Epithelial cell of proximal tubule (primary cell): Measurements from ENCODE around the gene UBN1. TPM values are rescaled to one million over a fixed set of nuclear protein-coding genes. Genes with fewer than 3 reads are reported as not detected.

Experiments
- DNase-seq: peaks from one replicate; pipeline ENCODE4 v3.0.0-alpha.2; 2011; ENCODE audit warnings: low read depth
- H3K4me3 ChIP-seq: 2 replicates; pipeline ENCODE4 v1.5.1; 2011; ENCODE audit warnings: low read depth, mild to moderate bottlenecking, low read length
- total RNA-seq: library from RNA; depleted of rRNA; stranded (reverse); fragments of >200 nt; gene quantifications from 2 replicates; pipeline ENCODE4 v1.2.3, GENCODE V29; 2015
- TF ChIP-seq, protein P1 (sequence below): conservative IDR thresholded peaks from 2 replicates; pipeline ENCODE4 v1.5.1; 2012; ENCODE audit warnings: low read depth, mild to moderate bottlenecking, low read length

Gene UBN1
- total RNA-seq, 1 donor from 2014 or later, result 24.5 TPM

GRCh38 chr16:4833584-4833983, 13.7 kb upstream of the UBN1 start:
- H3K4me3 ChIP-seq, result no peak overlapping the region
- no peak for DNase-seq
- TF ChIP-seq, protein P1, sequence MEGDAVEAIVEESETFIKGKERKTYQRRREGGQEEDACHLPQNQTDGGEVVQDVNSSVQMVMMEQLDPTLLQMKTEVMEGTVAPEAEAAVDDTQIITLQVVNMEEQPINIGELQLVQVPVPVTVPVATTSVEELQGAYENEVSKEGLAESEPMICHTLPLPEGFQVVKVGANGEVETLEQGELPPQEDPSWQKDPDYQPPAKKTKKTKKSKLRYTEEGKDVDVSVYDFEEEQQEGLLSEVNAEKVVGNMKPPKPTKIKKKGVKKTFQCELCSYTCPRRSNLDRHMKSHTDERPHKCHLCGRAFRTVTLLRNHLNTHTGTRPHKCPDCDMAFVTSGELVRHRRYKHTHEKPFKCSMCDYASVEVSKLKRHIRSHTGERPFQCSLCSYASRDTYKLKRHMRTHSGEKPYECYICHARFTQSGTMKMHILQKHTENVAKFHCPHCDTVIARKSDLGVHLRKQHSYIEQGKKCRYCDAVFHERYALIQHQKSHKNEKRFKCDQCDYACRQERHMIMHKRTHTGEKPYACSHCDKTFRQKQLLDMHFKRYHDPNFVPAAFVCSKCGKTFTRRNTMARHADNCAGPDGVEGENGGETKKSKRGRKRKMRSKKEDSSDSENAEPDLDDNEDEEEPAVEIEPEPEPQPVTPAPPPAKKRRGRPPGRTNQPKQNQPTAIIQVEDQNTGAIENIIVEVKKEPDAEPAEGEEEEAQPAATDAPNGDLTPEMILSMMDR, result no peak

GRCh38 chr16:4836727-4837126, 10.6 kb upstream of the UBN1 start:
- DNase-seq, result no peak
- TF ChIP-seq, protein P1, result no peak
- H3K4me3 ChIP-seq, result no peak overlapping the region

GRCh38 chr16:4837733-4838501, 9.4 kb upstream of the UBN1 start:
- H3K4me3 ChIP-seq, result no peak overlapping the region
- DNase-seq, result no peak
- TF ChIP-seq, protein P1, result no peak

- DNase-seq, result no peak
- H3K4me3 ChIP-seq, result no peak overlapping the region
- TF ChIP-seq, protein P1, result no peak
These were observed 7.3 kb upstream of the UBN1 start for GRCh38 chr16:4839942-4840341.

- no peak for DNase-seq
- H3K4me3 ChIP-seq, result no peak overlapping the region
- TF ChIP-seq, protein P1, result no peak
These were observed 6.3 kb upstream of the UBN1 start for GRCh38 chr16:4840984-4841383.

GRCh38 chr16:4846503-4846900, 779 bp upstream of the UBN1 start:
- H3K4me3 ChIP-seq, result peak overlapping the region; percentile 90
- DNase-seq, result no peak
- TF ChIP-seq, protein P1, result no peak

- TF ChIP-seq, protein P1, result no peak
- H3K4me3 ChIP-seq, result peak overlapping the region; percentile 90
- no peak for DNase-seq
These were observed 700 bp downstream of the UBN1 start for GRCh38 chr16:4847774-4848587.
